IPS-18c (cell line): ENCODE data around the gene MEX3A.
"Not testable (repeated sequence)": the region's sequence is repeated elsewhere in the genome, so short reads cannot be mapped to it uniquely, and the experiment has no call there.

ENCODE experiments used
- H3K4me3 ChIP-seq: 2 replicates; pipeline ENCODE4 v1.7.0; 2013; ENCODE audit warnings: low read depth, mild to moderate bottlenecking, low read length, moderate library complexity; ENCODE audit not compliant: insufficient read depth
- H3K9me3 ChIP-seq: one replicate; pipeline ENCODE4 v1.6.1; 2013; ENCODE audit warnings: mild to moderate bottlenecking, low read length, moderate library complexity; ENCODE audit not compliant: control insufficient read depth, insufficient read depth

MEX3A gene

GRCh38 chr1:156120318-156120717 is 38.1 kb upstream of the MEX3A start:
- Histone ChIP-seq H3K9me3 (no peaks in the 10 kb centered on the region), H3K4me3 (no peak overlapping the region)

- H3K4me3 ChIP-seq = no peak overlapping the region
Observed at GRCh38 chr1:156119503-156120209, 37.4 kb upstream of the MEX3A start.

DNA sequence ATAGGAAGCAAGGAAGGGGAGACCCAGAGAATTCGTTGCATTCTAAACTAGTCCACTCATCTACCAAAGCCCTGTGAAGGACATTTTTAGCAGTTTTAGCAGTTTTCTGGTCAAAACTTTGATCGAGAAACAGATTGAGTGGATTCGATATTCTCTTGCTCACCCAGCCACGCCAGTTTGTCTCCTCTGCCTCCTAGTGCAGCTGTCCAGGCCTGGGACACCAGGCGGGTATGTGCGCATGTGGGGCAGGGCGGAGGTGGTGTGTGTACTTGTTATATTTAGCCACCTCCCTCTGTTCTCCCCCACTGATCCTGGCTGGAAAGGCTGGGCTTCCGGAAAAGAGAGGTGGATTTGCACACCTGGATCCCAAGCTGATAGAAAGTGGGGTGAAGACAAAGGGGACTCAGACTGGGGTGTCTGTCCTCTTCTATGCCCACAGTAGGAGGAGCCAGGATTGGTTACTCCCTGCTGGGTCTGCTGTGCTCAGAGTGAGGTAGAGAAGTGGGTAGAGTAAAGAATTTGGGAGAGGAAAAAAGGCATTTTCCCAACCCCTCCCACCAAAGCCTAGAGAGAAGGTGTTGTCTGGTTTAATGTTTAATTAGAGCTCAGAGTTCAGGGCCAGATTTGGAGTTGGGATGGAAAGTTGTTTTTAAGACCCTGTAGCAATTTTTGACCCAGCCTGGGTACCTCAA is 36.1 kb upstream of the MEX3A start:
- no peaks in the 10 kb centered on the region for H3K9me3 ChIP-seq
- H3K4me3 ChIP-seq = no peak overlapping the region

More at GRCh38 chr1:156119503-156120209, 37.4 kb upstream of the MEX3A start:
- H3K9me3 ChIP-seq = no peaks in the 10 kb centered on the region

DNA sequence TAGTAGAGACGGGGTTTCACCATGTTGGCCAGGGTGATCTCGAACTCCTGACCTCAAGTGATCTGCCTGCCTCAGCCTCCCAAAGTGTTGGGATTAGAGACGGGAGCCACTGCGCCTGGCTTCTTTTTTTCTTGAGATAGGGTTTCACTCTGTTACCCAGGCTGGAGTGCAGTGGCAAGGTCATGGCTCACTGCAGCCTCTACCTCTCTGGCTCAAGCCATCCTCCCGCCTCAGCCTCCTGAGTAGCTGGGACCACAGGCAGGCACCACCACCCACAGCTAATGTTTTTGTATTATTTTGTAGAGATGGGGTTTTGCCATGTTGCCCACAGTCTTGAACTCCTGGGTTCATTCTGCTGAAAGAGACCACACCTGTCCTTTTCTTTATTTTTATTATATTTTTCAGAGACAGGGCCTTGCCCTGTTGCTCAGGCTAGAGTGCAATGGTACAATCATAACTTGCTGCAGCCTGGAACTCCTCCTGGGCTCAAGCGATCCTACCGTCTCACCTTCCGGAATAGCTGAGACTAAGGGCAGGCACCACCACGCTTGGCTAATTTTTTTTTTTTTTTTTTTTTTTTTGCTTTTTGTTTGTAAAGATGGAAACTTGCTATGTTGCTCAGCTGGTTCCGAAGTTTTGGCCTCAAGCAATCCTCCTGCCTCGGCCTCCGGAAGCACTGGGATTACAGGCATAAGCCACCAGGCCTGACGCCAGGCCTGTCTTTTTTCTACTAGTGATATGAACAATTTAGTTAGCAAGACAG is 35.3 kb upstream of the MEX3A start:
- Histone ChIP-seq H3K4me3 (no peak overlapping the region), H3K9me3 (no peaks in the 10 kb centered on the region)

GRCh38 chr1:156116731-156117130 is 34.5 kb upstream of the MEX3A start:
- not testable (repeated sequence) for H3K4me3 ChIP-seq, H3K9me3 ChIP-seq

GRCh38 chr1:156115514-156116374 is 33.5 kb upstream of the MEX3A start:
- peak overlapping the region; percentile 78 for H3K4me3 ChIP-seq
- H3K9me3 ChIP-seq = no peaks in the 10 kb centered on the region

GRCh38 chr1:156114919-156115513 is 32.8 kb upstream of the MEX3A start:
- H3K4me3 ChIP-seq = peak overlapping the region; percentile 78
- no peaks in the 10 kb centered on the region for H3K9me3 ChIP-seq

- Histone ChIP-seq H3K4me3 (peak within 1 kb of the TSS; percentile 78), H3K9me3 (no peaks in the 10 kb centered on the region)
Observed at GRCh38 chr1:156114101-156114918, 32.0 kb upstream of the MEX3A start, which contains the start of gene LMNA. TSS of gene LMNA (plus strand) at chr1:156114711. CDS start at chr1:156114919, 208 bp downstream.

DNA sequence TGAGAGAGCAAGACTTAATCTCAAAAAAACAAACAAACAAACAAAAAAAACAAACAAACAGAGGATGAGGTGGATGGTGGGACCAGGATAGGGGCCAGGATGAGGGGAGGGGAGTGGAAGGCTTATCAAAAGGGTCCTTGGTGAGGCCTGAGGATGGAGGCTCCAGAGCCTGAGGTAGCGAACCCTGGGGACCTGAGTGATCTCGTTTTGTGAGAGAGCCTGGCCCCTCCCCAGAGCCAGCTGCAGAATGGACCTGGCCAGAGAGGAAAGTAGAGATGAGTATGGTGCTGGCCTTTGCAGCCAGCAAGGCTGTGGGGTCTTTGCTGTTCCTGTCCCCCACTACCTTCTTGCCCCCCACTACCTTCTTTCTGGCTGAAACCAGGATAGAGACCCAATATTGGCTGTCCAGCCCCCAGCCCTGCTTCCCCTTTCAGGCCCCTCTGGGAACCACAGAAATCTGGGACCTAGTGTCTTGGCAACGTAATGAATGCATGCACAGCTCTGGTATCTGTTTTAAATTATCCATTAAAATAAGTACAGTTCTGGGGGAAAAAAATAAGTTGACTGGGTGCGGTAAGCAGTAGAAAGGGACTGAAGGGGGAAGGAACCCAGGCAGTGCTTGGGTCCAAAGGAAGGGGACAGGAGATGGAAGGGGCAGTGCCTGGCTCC is 31.2 kb upstream of the MEX3A start:
- no peaks in the 10 kb centered on the region for H3K9me3 ChIP-seq
- no peak overlapping the region for H3K4me3 ChIP-seq

GRCh38 chr1:156112276-156113137 is 30.2 kb upstream of the MEX3A start:
- H3K9me3 ChIP-seq = no peaks in the 10 kb centered on the region
- H3K4me3 ChIP-seq = no peak overlapping the region

DNA sequence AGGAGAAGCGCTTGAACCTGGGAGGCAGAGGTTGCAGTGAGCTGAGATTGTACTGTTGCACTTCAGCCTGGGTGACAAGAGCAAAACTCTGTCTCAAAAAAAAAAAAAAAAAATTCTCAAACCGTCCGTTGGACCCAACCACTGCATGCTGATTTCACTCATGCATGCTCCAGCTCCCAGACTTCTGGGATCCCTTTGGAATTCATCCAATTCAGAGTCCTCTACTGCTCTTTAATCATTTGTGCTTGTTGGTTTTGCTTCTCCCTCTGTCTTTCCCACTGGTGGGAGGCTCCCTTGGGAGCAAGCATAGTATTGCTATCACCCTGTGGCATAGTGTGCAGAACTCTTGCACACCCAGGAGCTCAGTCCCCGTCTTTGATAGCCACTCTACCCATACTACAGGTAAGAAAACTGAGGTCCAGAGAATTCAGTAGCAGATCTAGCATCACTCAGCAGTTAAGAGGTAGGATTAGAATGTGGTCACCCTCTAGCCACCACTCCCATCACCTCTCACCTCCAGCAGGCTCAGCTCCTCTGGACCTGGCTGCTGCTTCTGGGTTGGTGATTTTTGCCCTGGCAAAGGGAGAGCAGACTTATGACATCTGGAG is 29.2 kb upstream of the MEX3A start:
- H3K9me3 ChIP-seq = no peaks in the 10 kb centered on the region
- no peak overlapping the region for H3K4me3 ChIP-seq

DNA sequence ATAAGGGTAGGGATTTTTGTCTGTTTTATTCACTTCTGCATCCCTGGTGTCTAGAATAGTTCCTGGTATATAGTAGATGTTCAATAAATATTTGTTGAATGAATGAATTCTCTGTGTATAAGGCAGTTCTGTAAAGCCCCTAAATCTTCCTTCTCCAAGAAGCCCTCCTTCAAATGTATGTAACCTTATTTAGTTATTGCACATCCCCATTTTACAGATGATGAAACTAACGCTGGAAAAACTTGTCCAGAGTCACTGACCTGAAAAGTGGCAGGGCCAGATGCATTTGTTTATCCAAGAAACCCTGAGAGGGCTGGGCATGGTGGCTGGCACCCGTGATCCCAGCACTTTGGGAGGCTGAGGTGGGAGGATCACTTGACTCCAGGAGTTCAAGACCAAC is 28.0 kb upstream of the MEX3A start:
- Histone ChIP-seq H3K4me3 (no peak overlapping the region), H3K9me3 (no peaks in the 10 kb centered on the region)

- H3K4me3 ChIP-seq = no peak overlapping the region
Observed at GRCh38 chr1:156108664-156109241, 26.5 kb upstream of the MEX3A start.

GRCh38 chr1:156108057-156108456 is 25.8 kb upstream of the MEX3A start:
- H3K9me3 ChIP-seq = no peaks in the 10 kb centered on the region
- no peak overlapping the region for H3K4me3 ChIP-seq

More at GRCh38 chr1:156108664-156109241, 26.5 kb upstream of the MEX3A start:
- no peaks in the 10 kb centered on the region for H3K9me3 ChIP-seq
